ENCODE measurements around the gene ARHGAP26. TPM values are rescaled to one million over a fixed set of nuclear protein-coding genes. Genes with fewer than 3 reads are reported as not detected.

ARHGAP26 gene
- total RNA-seq, 5 donors from 2014 or later (not counting 1 experiment from before 2014, with no cell fraction given), result 22.8 to 49.3 (median 28.3) TPM

- H3K27ac Mint-ChIP-seq, result peak overlapping the region in 1 of 2 donors; percentile 57
- peaks cover 13% of the 10 kb centered on the region for H3K36me3 Mint-ChIP-seq
- Histone ChIP-seq H3K9me3 (no peaks in the 10 kb centered on the region), H3K36me3 (ENCODE audit: control insufficient read depth in 2 of 2, extremely low read depth in 1 of 2, insufficient read depth in 1 of 2, low read length in 1 of 2) (peaks cover 0 to 2% of the 10 kb centered on the region in 2 donors), H3K4me1 (ENCODE audit: control insufficient read depth in 1 of 2, extremely low read depth in 1 of 2, insufficient read depth in 2 of 2, low read length in 2 of 2) (peaks cover 28 to 46% of the 10 kb centered on the region in 2 experiments), H3K4me3 (ENCODE audit: control insufficient read depth in 1 of 2, extremely low read depth in 1 of 2, low read length in 1 of 2) (no peak overlapping the region), H3K27me3 (replicated peaks in 1 of 2; ENCODE audit: control insufficient read depth in 2 of 2, extremely low read depth in 1 of 2, insufficient read depth in 2 of 2, low read length in 1 of 2) (no peaks in the 10 kb centered on the region), H3K27ac (ENCODE audit: low read length) (no peak overlapping the region)
- ChIA-PET POLR2A (interaction anchor here (0.6 kb wide), 2 partner anchors 296 to 309 kb away, joined by 3 to 11 read pairs; no protein-coding TSS in a partner anchor), CTCF (interaction anchor here in 1 of 2 donors (0.6 to 0.7 kb wide), 2 partner anchors 26 to 178 kb away, joined by 5 to 8 read pairs; no protein-coding TSS in a partner anchor)
- no peaks in the 10 kb centered on the region for H3K27me3 Mint-ChIP-seq
- no peak for DNase-seq
- WGBS (ENCODE audit: insufficient coverage), result no CpG with 5 or more reads among the region's 3 CpGs
- ATAC-seq (replicated peaks in 1 of 4), result no peak
- H3K4me1 Mint-ChIP-seq, result peaks cover 44 to 70% (median 57%) of the 10 kb centered on the region in 3 donors
- no peaks in the 10 kb centered on the region for H3K9me3 Mint-ChIP-seq
- H3K4me3 Mint-ChIP-seq, result no peak overlapping the region
Measured at GRCh38 chr5:143226361-143226760, 456.2 kb downstream of the ARHGAP26 start.

GRCh38 chr5:143226872-143227271 lies 456.7 kb downstream of the ARHGAP26 start:
- POLR2A ChIA-PET, result interaction anchor here (0.6 kb wide), 2 partner anchors 296 to 309 kb away, joined by 3 to 11 read pairs; no protein-coding TSS in a partner anchor
- WGBS (ENCODE audit: insufficient coverage), result 94% methylated on average over 3 of the region's 3 CpGs
- peaks cover 13% of the 10 kb centered on the region for H3K36me3 Mint-ChIP-seq
- no peaks in the 10 kb centered on the region for H3K27me3 Mint-ChIP-seq
- H3K4me1 ChIP-seq (ENCODE audit: control insufficient read depth in 1 of 2, extremely low read depth in 1 of 2, insufficient read depth in 2 of 2, low read length in 2 of 2), result peaks cover 24 to 41% of the 10 kb centered on the region in 2 experiments
- H3K4me3 Mint-ChIP-seq, result no peak overlapping the region
- H3K36me3 ChIP-seq (ENCODE audit: control insufficient read depth in 2 of 2, extremely low read depth in 1 of 2, insufficient read depth in 1 of 2, low read length in 1 of 2), result peaks cover 0 to 2% of the 10 kb centered on the region in 2 donors
- peaks cover 39 to 67% (median 52%) of the 10 kb centered on the region in 3 donors for H3K4me1 Mint-ChIP-seq
- H3K27ac ChIP-seq (ENCODE audit: low read length), result no peak overlapping the region
- no peak for ATAC-seq (replicated peaks in 1 of 4)
- H3K9me3 Mint-ChIP-seq, result no peaks in the 10 kb centered on the region
- H3K4me3 ChIP-seq (ENCODE audit: control insufficient read depth in 1 of 2, extremely low read depth in 1 of 2, low read length in 1 of 2), result no peak overlapping the region
- CTCF ChIA-PET, result interaction anchor here in 1 of 2 donors (0.6 to 0.7 kb wide), 2 partner anchors 27 to 177 kb away, joined by 5 to 8 read pairs; no protein-coding TSS in a partner anchor
- no peaks in the 10 kb centered on the region for H3K27me3 ChIP-seq (replicated peaks in 1 of 2; ENCODE audit: control insufficient read depth in 2 of 2, extremely low read depth in 1 of 2, insufficient read depth in 2 of 2, low read length in 1 of 2)
- no peak for DNase-seq
- H3K9me3 ChIP-seq, result no peaks in the 10 kb centered on the region
- peak overlapping the region in 1 of 2 donors; percentile 57 for H3K27ac Mint-ChIP-seq

GRCh38 chr5:143227301-143227700 lies 457.1 kb downstream of the ARHGAP26 start:
- Mint-ChIP-seq H3K27me3 (no peaks in the 10 kb centered on the region), H3K27ac (peak overlapping the region; percentile 17 to 23), H3K4me3 (no peak overlapping the region), H3K9me3 (no peaks in the 10 kb centered on the region), H3K36me3 (peaks cover 13% of the 10 kb centered on the region), H3K4me1 (peaks cover 35 to 64% (median 48%) of the 10 kb centered on the region in 3 donors)
- DNase-seq (no peak), ATAC-seq (replicated peaks in 1 of 4) (no peak)
- Histone ChIP-seq H3K4me1 (ENCODE audit: control insufficient read depth in 1 of 2, extremely low read depth in 1 of 2, insufficient read depth in 2 of 2, low read length in 2 of 2) (peaks cover 19 to 37% of the 10 kb centered on the region in 2 experiments), H3K4me3 (ENCODE audit: control insufficient read depth in 1 of 2, extremely low read depth in 1 of 2, low read length in 1 of 2) (no peak overlapping the region), H3K27me3 (replicated peaks in 1 of 2; ENCODE audit: control insufficient read depth in 2 of 2, extremely low read depth in 1 of 2, insufficient read depth in 2 of 2, low read length in 1 of 2) (no peaks in the 10 kb centered on the region), H3K36me3 (ENCODE audit: control insufficient read depth in 2 of 2, extremely low read depth in 1 of 2, insufficient read depth in 1 of 2, low read length in 1 of 2) (peaks cover 0 to 2% of the 10 kb centered on the region in 2 donors), H3K27ac (ENCODE audit: low read length) (no peak overlapping the region), H3K9me3 (no peaks in the 10 kb centered on the region)
- POLR2A ChIA-PET, result no interaction called here
- WGBS (ENCODE audit: insufficient coverage), result 75% methylated on average over 4 of the region's 6 CpGs
- CTCF ChIA-PET, result interaction anchor here in 1 of 2 donors (0.6 kb wide), 1 partner anchor 208 kb away, joined by 3 read pairs; no protein-coding TSS in a partner anchor

GRCh38 chr5:143228597-143229293 lies 458.6 kb downstream of the ARHGAP26 start:
- Histone ChIP-seq H3K9me3 (no peaks in the 10 kb centered on the region), H3K27me3 (replicated peaks in 1 of 2; ENCODE audit: control insufficient read depth in 2 of 2, extremely low read depth in 1 of 2, insufficient read depth in 2 of 2, low read length in 1 of 2) (no peaks in the 10 kb centered on the region), H3K27ac (ENCODE audit: low read length) (peak overlapping the region; percentile 70), H3K4me3 (ENCODE audit: control insufficient read depth in 1 of 2, extremely low read depth in 1 of 2, low read length in 1 of 2) (no peak overlapping the region), H3K4me1 (ENCODE audit: control insufficient read depth in 1 of 2, extremely low read depth in 1 of 2, insufficient read depth in 2 of 2, low read length in 2 of 2) (peaks cover 11 to 22% of the 10 kb centered on the region in 2 experiments), H3K36me3 (ENCODE audit: control insufficient read depth in 2 of 2, extremely low read depth in 1 of 2, insufficient read depth in 1 of 2, low read length in 1 of 2) (peaks cover 0 to under 1% of the 10 kb centered on the region in 2 donors)
- ATAC-seq (replicated peaks in 1 of 4) (no peak), DNase-seq (peak in 1 of 35 experiments; percentile 32)
- Mint-ChIP-seq H3K27ac (peak overlapping the region; percentile 74 to 87), H3K27me3 (no peaks in the 10 kb centered on the region), H3K4me1 (peaks cover 24 to 50% (median 34%) of the 10 kb centered on the region in 3 donors), H3K9me3 (no peaks in the 10 kb centered on the region), H3K4me3 (peak overlapping the region in 1 of 3 donors; percentile 53), H3K36me3 (peaks cover 12% of the 10 kb centered on the region)
- POLR2A ChIA-PET, result interaction anchor here in 1 of 2 donors (1.8 kb wide), 1 partner anchor 8 kb away, joined by 5 read pairs; no protein-coding TSS in a partner anchor
- 27% methylated on average over 2 of the region's 8 CpGs for WGBS (ENCODE audit: insufficient coverage)
- CTCF ChIA-PET, result no interaction called here

GRCh38 chr5:143229426-143229895 lies 459.3 kb downstream of the ARHGAP26 start:
- peaks cover 11 to 17% of the 10 kb centered on the region in 2 experiments for H3K4me1 ChIP-seq (ENCODE audit: control insufficient read depth in 1 of 2, extremely low read depth in 1 of 2, insufficient read depth in 2 of 2, low read length in 2 of 2)
- no peaks in the 10 kb centered on the region for H3K9me3 Mint-ChIP-seq
- peak overlapping the region; percentile 50 to 56 (median 53) for H3K4me3 Mint-ChIP-seq
- peak overlapping the region; percentile 25 to 29 for H3K4me3 ChIP-seq (ENCODE audit: control insufficient read depth in 1 of 2, extremely low read depth in 1 of 2, low read length in 1 of 2)
- no peaks in the 10 kb centered on the region for H3K27me3 Mint-ChIP-seq
- peak; percentile 56 to 76 (median 63) for ATAC-seq (replicated peaks in 1 of 4)
- CTCF ChIA-PET, result no interaction called here
- H3K27ac Mint-ChIP-seq, result peak overlapping the region; percentile 74 to 87
- no peaks in the 10 kb centered on the region for H3K9me3 ChIP-seq
- H3K36me3 Mint-ChIP-seq, result peaks cover 10% of the 10 kb centered on the region
- DNase-seq, result peak in 19 of 35 experiments; percentile 3 to 36 (median 11)
- no peaks in the 10 kb centered on the region for H3K27me3 ChIP-seq (replicated peaks in 1 of 2; ENCODE audit: control insufficient read depth in 2 of 2, extremely low read depth in 1 of 2, insufficient read depth in 2 of 2, low read length in 1 of 2)
- peaks cover 24 to 43% (median 28%) of the 10 kb centered on the region in 3 donors for H3K4me1 Mint-ChIP-seq
- WGBS (ENCODE audit: insufficient coverage), result 56% methylated on average over 3 of the region's 8 CpGs
- POLR2A ChIA-PET, result interaction anchor here in 1 of 2 donors (1.8 kb wide), 1 partner anchor 9 kb away, joined by 5 read pairs; no protein-coding TSS in a partner anchor
- no peaks in the 10 kb centered on the region for H3K36me3 ChIP-seq (ENCODE audit: control insufficient read depth in 2 of 2, extremely low read depth in 1 of 2, insufficient read depth in 1 of 2, low read length in 1 of 2)
- H3K27ac ChIP-seq (ENCODE audit: low read length), result peak overlapping the region; percentile 70
